Common myeloid progenitor, CD34-positive (primary cell): ENCODE measurements around the gene SLFN12. TPM values are rescaled to one million over a fixed set of nuclear protein-coding genes. Genes with fewer than 3 reads are reported as not detected.

Source experiments
- CTCF ChIA-PET: fragments of 350-600 bp; sonication (Branson Sonifier 250); formaldehyde crosslinking; loops from one replicate; lab custom pipeline; 2021; ENCODE audit warnings: antibody characterized with exemption; lab: Charles Lee
- POLR2A ChIA-PET: fragments of 350-600 bp; sonication (Branson Sonifier 250); formaldehyde crosslinking; loops from one replicate; lab custom pipeline; 2021; ENCODE audit warnings: antibody characterized with exemption; lab: Charles Lee
- DNase-seq, 3 donors: peaks; one replicate each; pipeline versions ENCODE4 v3.0.0 to v3.0.0-alpha.2; 2013
- H3K27ac ChIP-seq, 2 experiments: 1 replicate in 1 of 2; 2 replicates in 1 of 2; pipeline ENCODE4 v1.7.0; 2013; ENCODE audit warnings: inconsistent platforms in 2 of 2, low read length in 2 of 2, mild to moderate bottlenecking in 2 of 2, low read depth in 1 of 2, moderate library complexity in 1 of 2; ENCODE audit not compliant: severe bottlenecking in 2 of 2, insufficient read depth in 1 of 2, poor library complexity in 1 of 2
- H3K27me3 ChIP-seq, 5 experiments: replicated peaks in 2 of 5; 1 replicate in 3 of 5; 2 replicates in 2 of 5; pipeline versions ENCODE4 v1.6.1 to v1.7.0; 2013; ENCODE audit warnings: low read length in 4 of 5, mild to moderate bottlenecking in 2 of 5, moderate library complexity in 2 of 5, inconsistent platforms in 1 of 5; ENCODE audit not compliant: insufficient read depth in 5 of 5, control insufficient read depth in 4 of 5
- H3K36me3 ChIP-seq, 4 experiments: 1 replicate in 2 of 4; 2 replicates in 2 of 4; pipeline versions ENCODE4 v1.6.1 to v1.7.0; 2013; ENCODE audit warnings: low read length in 3 of 4, control low read depth in 1 of 4, mild to moderate bottlenecking in 1 of 4; ENCODE audit not compliant: control insufficient read depth in 4 of 4, insufficient read depth in 4 of 4
- H3K4me1 ChIP-seq, 4 experiments: 1 replicate in 3 of 4; 2 replicates in 1 of 4; pipeline versions ENCODE4 v1.6.1 to v1.7.1; 2013; ENCODE audit warnings: low read length in 3 of 4, mild to moderate bottlenecking in 3 of 4, control low read depth in 1 of 4, inconsistent platforms in 1 of 4, moderate library complexity in 1 of 4; ENCODE audit not compliant: control insufficient read depth in 4 of 4, insufficient read depth in 4 of 4; ENCODE audit errors: control extremely low read depth in 1 of 4
- H3K4me3 ChIP-seq, 7 experiments: 1 replicate in 4 of 7; 2 replicates in 3 of 7; pipeline versions ENCODE4 v1.5.1 to v1.7.0; 2013; ENCODE audit warnings: mild to moderate bottlenecking in 7 of 7, low read length in 6 of 7, moderate library complexity in 6 of 7, inconsistent platforms in 2 of 7, low read depth in 2 of 7, control low read depth in 1 of 7; ENCODE audit not compliant: insufficient read depth in 4 of 7, control insufficient read depth in 1 of 7; ENCODE audit errors: extremely low read depth in 1 of 7
- H3K9me3 ChIP-seq, 5 experiments: 1 replicate in 4 of 5; 2 replicates in 1 of 5; pipeline versions ENCODE4 v1.6.1 to v1.7.1; 2013; ENCODE audit warnings: low read length in 4 of 5, mild to moderate bottlenecking in 2 of 5, inconsistent platforms in 1 of 5, low read depth in 1 of 5, moderate library complexity in 1 of 5; ENCODE audit not compliant: control insufficient read depth in 4 of 5, insufficient read depth in 2 of 5; ENCODE audit errors: control extremely low read depth in 1 of 5
- WGBS: methylation state at CpG from one replicate; pipeline ENCODE4 v1.1.5; 2013; ENCODE audit not compliant: insufficient coverage; 5-methylcytosine and 5-hydroxymethylcytosine counted together
- polyA plus RNA-seq: library from polyadenylated mRNA; unstranded; fragments of 120-200 nt; gene quantifications from one replicate; pipeline ENCODE4 v1.2.1, GENCODE V29; 2013

SLFN12 gene
- 7.2 TPM for polyA plus RNA-seq

- POLR2A ChIA-PET, result interaction anchor here (0.7 to 1.6 kb wide), 2 partner anchors 16 to 50 kb away, joined by 3 to 5 read pairs; no protein-coding TSS in a partner anchor
- Histone ChIP-seq H3K4me1 (peaks cover 4 to 34% (median 32%) of the 10 kb centered on the region in 4 experiments), H3K27ac (peak within 1 kb of the TSS; percentile 46 to 78), H3K36me3 (no peaks in the 10 kb centered on the region), H3K9me3 (no peaks in the 10 kb centered on the region), H3K4me3 (peak within 1 kb of the TSS; percentile 65 to 91 (median 82)), H3K27me3 (no peaks in the 10 kb centered on the region)
- DNase-seq, result peak; percentile 77 to 87 (median 82)
- WGBS, result 37% methylated on average over 19 of the region's 22 CpGs
- CTCF ChIA-PET, result interaction anchor here (1.5 to 1.6 kb wide), 2 partner anchors 12 to 16 kb away, joined by 4 to 5 read pairs; partner anchors contain the start of gene SLFN13
These were observed at the start of gene SLFN12 for GRCh38 chr17:35432176-35433074. SLFN12 (minus strand) TSS chr17:35432500; CDS start chr17:35423028, 9,472 bp downstream.

- Histone ChIP-seq H3K36me3 (no peaks in the 10 kb centered on the region), H3K9me3 (peaks cover 0 to 16% (median 6%) of the 10 kb centered on the region in 5 experiments), H3K4me1 (no peaks in the 10 kb centered on the region), H3K27me3 (peaks cover 3 to 54% (median 40%) of the 10 kb centered on the region in 5 experiments), H3K4me3 (no peak overlapping the region), H3K27ac (no peak overlapping the region)
- WGBS, result 87% methylated on average over 3 of the region's 5 CpGs
- ChIA-PET POLR2A (no interaction called here), CTCF (no interaction called here)
- DNase-seq, result no peak
These were observed 47.0 kb upstream of the SLFN12 start for GRCh38 chr17:35479271-35479670.

GRCh38 chr17:35477248-35477647, 44.9 kb upstream of the SLFN12 start:
- ChIA-PET CTCF (interaction anchor here (0.9 kb wide), 1 partner anchor 11 kb away, joined by 4 read pairs; no protein-coding TSS in a partner anchor), POLR2A (no interaction called here)
- H3K4me3 ChIP-seq, result no peak overlapping the region
- whole genome bisulfite sequencing, result no CpG with 5 or more reads among the region's 5 CpGs
- no peak overlapping the region for H3K27ac ChIP-seq
- no peaks in the 10 kb centered on the region for H3K36me3 ChIP-seq
- no peak for DNase-seq
- no peaks in the 10 kb centered on the region for H3K4me1 ChIP-seq
- H3K27me3 ChIP-seq, result peaks cover 3 to 46% (median 36%) of the 10 kb centered on the region in 5 experiments
- peaks cover 0 to 1% (median 0%) of the 10 kb centered on the region in 5 experiments for H3K9me3 ChIP-seq

GRCh38 chr17:35476283-35476820, 44.1 kb upstream of the SLFN12 start:
- no peak for DNase-seq
- WGBS, result 100% methylated on average over 1 of the region's 2 CpGs
- H3K27me3 ChIP-seq, result peaks cover 3 to 46% (median 36%) of the 10 kb centered on the region in 5 experiments
- CTCF ChIA-PET, result interaction anchor here (0.9 to 1.0 kb wide), 2 partner anchors 15 to 23 kb away, joined by 3 read pairs; no protein-coding TSS in a partner anchor
- no peaks in the 10 kb centered on the region for H3K36me3 ChIP-seq
- no peaks in the 10 kb centered on the region for H3K4me1 ChIP-seq
- H3K9me3 ChIP-seq, result peaks cover 0 to 1% (median 0%) of the 10 kb centered on the region in 5 experiments
- POLR2A ChIA-PET, result no interaction called here
- no peak overlapping the region for H3K4me3 ChIP-seq
- H3K27ac ChIP-seq, result no peak overlapping the region

- no CpG with 5 or more reads among the region's 4 CpGs for WGBS
- H3K27ac ChIP-seq, result no peak overlapping the region
These were observed 36.2 kb upstream of the SLFN12 start for GRCh38 chr17:35468475-35468874.

GRCh38 chr17:35467824-35468223, 35.5 kb upstream of the SLFN12 start:
- 100% methylated on average over 3 of the region's 4 CpGs for WGBS
- no peaks in the 10 kb centered on the region for H3K4me1 ChIP-seq
- no peaks in the 10 kb centered on the region for H3K36me3 ChIP-seq
- no peaks in the 10 kb centered on the region for H3K9me3 ChIP-seq
- POLR2A ChIA-PET, result no interaction called here
- H3K27ac ChIP-seq, result no peak overlapping the region
- no peak for DNase-seq
- CTCF ChIA-PET, result no interaction called here
- no peak overlapping the region for H3K4me3 ChIP-seq
- peaks cover 0 to 4% (median 2%) of the 10 kb centered on the region in 5 experiments for H3K27me3 ChIP-seq

More at GRCh38 chr17:35468475-35468874, 36.2 kb upstream of the SLFN12 start:
- ChIA-PET POLR2A (interaction anchor here (0.6 kb wide), 1 partner anchor 228 kb away, joined by 3 read pairs; no protein-coding TSS in a partner anchor), CTCF (no interaction called here)
- Histone ChIP-seq H3K9me3 (no peaks in the 10 kb centered on the region), H3K4me3 (no peak overlapping the region), H3K36me3 (no peaks in the 10 kb centered on the region), H3K4me1 (no peaks in the 10 kb centered on the region), H3K27me3 (peaks cover 0 to 2% (median 0%) of the 10 kb centered on the region in 5 experiments)
- no peak for DNase-seq
